ENCODE data around the gene PDE7B. TPM values are rescaled to one million over a fixed set of nuclear protein-coding genes. Genes with fewer than 3 reads are reported as not detected.
"Not testable (repeated sequence)": the region's sequence is repeated elsewhere in the genome, so short reads cannot be mapped to it uniquely, and the experiment has no call there.

The PDE7B gene
- total RNA-seq, 1 donor from 2014 or later, result 4.4 TPM

GRCh38 chr6:136181512-136181833 is 330.0 kb downstream of the PDE7B start:
- no peak for DNase-seq (ENCODE audit: low spot score)

GRCh38 chr6:136181861-136182260 is 330.4 kb downstream of the PDE7B start:
- no peak for DNase-seq (ENCODE audit: low spot score)
- intact Hi-C loops (cut with DNase I), result no loop called here

More at GRCh38 chr6:136181512-136181833, 330.0 kb downstream of the PDE7B start:
- intact Hi-C loops (cut with DNase I), result no loop called here

- intact Hi-C loops (cut with DNase I), result no loop called here
Observed at GRCh38 chr6:136184738-136185137, 333.2 kb downstream of the PDE7B start.

GRCh38 chr6:136186363-136186762 is 334.9 kb downstream of the PDE7B start:
- intact Hi-C loops (cut with DNase I), result no loop called here

More at GRCh38 chr6:136184738-136185137, 333.2 kb downstream of the PDE7B start:
- no peak for DNase-seq (ENCODE audit: low spot score)

GRCh38 chr6:136188486-136188885 is 337.0 kb downstream of the PDE7B start:
- no peak for DNase-seq (ENCODE audit: low spot score)
- intact Hi-C loops (cut with DNase I), result no loop called here

More at GRCh38 chr6:136186363-136186762, 334.9 kb downstream of the PDE7B start:
- no peak for DNase-seq (ENCODE audit: low spot score)

GRCh38 chr6:136189104-136189503 is 337.6 kb downstream of the PDE7B start:
- intact Hi-C loops (cut with DNase I), result no loop called here

GRCh38 chr6:136191606-136192312 is 340.3 kb downstream of the PDE7B start:
- intact Hi-C loops (cut with DNase I), result no loop called here
- no peak for DNase-seq (ENCODE audit: low spot score)

More at GRCh38 chr6:136189104-136189503, 337.6 kb downstream of the PDE7B start:
- DNase-seq (ENCODE audit: low spot score), result no peak

- DNase-seq (ENCODE audit: low spot score), result no peak
- intact Hi-C loops (cut with DNase I), result no loop called here
Observed at GRCh38 chr6:136192902-136193301, 341.4 kb downstream of the PDE7B start.

- intact Hi-C loops (cut with DNase I), result no loop called here
- no peak for DNase-seq (ENCODE audit: low spot score)
Observed at GRCh38 chr6:136201732-136202131, 350.2 kb downstream of the PDE7B start.

GRCh38 chr6:136208783-136209182 is 357.3 kb downstream of the PDE7B start:
- intact Hi-C loops (cut with DNase I), result no loop called here
- DNase-seq (ENCODE audit: low spot score), result no peak

- intact Hi-C loops (cut with DNase I), result no loop called here
- no peak for DNase-seq (ENCODE audit: low spot score)
Observed at GRCh38 chr6:136209496-136209895, 358.0 kb downstream of the PDE7B start.

GRCh38 chr6:136210398-136211165 is 359.1 kb downstream of the PDE7B start:
- intact Hi-C loops (cut with DNase I), result no loop called here

GRCh38 chr6:136212608-136213007 is 361.1 kb downstream of the PDE7B start:
- no peak for DNase-seq (ENCODE audit: low spot score)
- intact Hi-C loops (cut with DNase I), result no loop called here

More at GRCh38 chr6:136210398-136211165, 359.1 kb downstream of the PDE7B start:
- DNase-seq (ENCODE audit: low spot score), result no peak

GRCh38 chr6:136213012-136213539 is 361.6 kb downstream of the PDE7B start:
- intact Hi-C loops (cut with DNase I), result no loop called here
- no peak for DNase-seq (ENCODE audit: low spot score)

GRCh38 chr6:136213853-136214252 is 362.4 kb downstream of the PDE7B start:
- intact Hi-C loops (cut with DNase I), result no loop called here
- no peak for DNase-seq (ENCODE audit: low spot score)

- intact Hi-C loops (cut with DNase I), result no loop called here
- no peak for DNase-seq (ENCODE audit: low spot score)
Observed at GRCh38 chr6:136216503-136217401, 365.3 kb downstream of the PDE7B start.

GRCh38 chr6:136224974-136225373 is 373.5 kb downstream of the PDE7B start:
- intact Hi-C loops (cut with DNase I), result loop anchor here (5.0 to 10.0 kb wide), 3 partner anchors 100 to 773 kb away; no protein-coding TSS in a partner anchor

GRCh38 chr6:136225496-136225895 is 374.0 kb downstream of the PDE7B start:
- no peak for DNase-seq (ENCODE audit: low spot score)
- intact Hi-C loops (cut with DNase I), result loop anchor here (5.0 to 10.0 kb wide), 3 partner anchors 101 to 773 kb away; no protein-coding TSS in a partner anchor

More at GRCh38 chr6:136224974-136225373, 373.5 kb downstream of the PDE7B start:
- DNase-seq (ENCODE audit: low spot score), result not testable (repeated sequence)

GRCh38 chr6:136226027-136226673 is 374.6 kb downstream of the PDE7B start:
- intact Hi-C loops (cut with DNase I), result loop anchor here (2.0 to 10.0 kb wide), 5 partner anchors 101 to 774 kb away; no protein-coding TSS in a partner anchor

More at GRCh38 chr6:136226027-136226673, 374.6 kb downstream of the PDE7B start:
- DNase-seq (ENCODE audit: low spot score), result no peak
